ENCODE measurements around the gene FNDC4.
"Not testable (repeated sequence)": the region's sequence is repeated elsewhere in the genome, so short reads cannot be mapped to it uniquely, and the experiment has no call there.

FNDC4 gene

GRCh38 chr2:27494944-27495554 is at the start of gene FNDC4:
FNDC4 (minus strand) TSS chr2:27495200; CDS start chr2:27494679, 521 bp downstream.
- H3K4me3 ChIP-seq (ENCODE audit: low read depth, low read length) = no peak within 1 kb of the TSS
- TF ChIP-seq CTCF (IDR thresholded peaks at IDR 0.05; ENCODE audit: insufficient read depth, low read depth, low read length, missing control alignments) = no peak
- DNase-seq (ENCODE audit: low read depth) = no peak

- no peak for TF ChIP-seq CTCF (IDR thresholded peaks at IDR 0.05; ENCODE audit: insufficient read depth, low read depth, low read length, missing control alignments)
These were observed 49.3 kb upstream of the FNDC4 start for GRCh38 chr2:27544143-27544821.

GRCh38 chr2:27539649-27540048 is 44.6 kb upstream of the FNDC4 start:
- not testable (repeated sequence) for H3K4me3 ChIP-seq (ENCODE audit: low read depth, low read length); DNase-seq (ENCODE audit: low read depth)

More at GRCh38 chr2:27544143-27544821, 49.3 kb upstream of the FNDC4 start:
- no peak for DNase-seq (ENCODE audit: low read depth)
- no peak overlapping the region for H3K4me3 ChIP-seq (ENCODE audit: low read depth, low read length)

GRCh38 chr2:27538839-27539450 is 43.9 kb upstream of the FNDC4 start:
- DNase-seq (ENCODE audit: low read depth); H3K4me3 ChIP-seq (ENCODE audit: low read depth, low read length): not testable (repeated sequence)

- no peak for DNase-seq (ENCODE audit: low read depth)
- TF ChIP-seq CTCF (IDR thresholded peaks at IDR 0.05; ENCODE audit: insufficient read depth, low read depth, low read length, missing control alignments) = no peak
- H3K4me3 ChIP-seq (ENCODE audit: low read depth, low read length) = no peak overlapping the region
These were observed 42.3 kb upstream of the FNDC4 start for GRCh38 chr2:27537287-27537686.

GRCh38 chr2:27531983-27532382 is 37.0 kb upstream of the FNDC4 start:
- DNase-seq (ENCODE audit: low read depth) = no peak
- TF ChIP-seq CTCF (IDR thresholded peaks at IDR 0.05; ENCODE audit: insufficient read depth, low read depth, low read length, missing control alignments) = no peak
- H3K4me3 ChIP-seq (ENCODE audit: low read depth, low read length) = no peak overlapping the region

GRCh38 chr2:27527182-27527581 is 32.2 kb upstream of the FNDC4 start:
- no peak for DNase-seq (ENCODE audit: low read depth)
- no peak overlapping the region for H3K4me3 ChIP-seq (ENCODE audit: low read depth, low read length)
- TF ChIP-seq CTCF (IDR thresholded peaks at IDR 0.05; ENCODE audit: insufficient read depth, low read depth, low read length, missing control alignments) = no peak

Measured in GM12865 (cell line).